Endothelial cell (in vitro differentiated cells): Measurements from ENCODE around the gene RNF38. TPM values are rescaled to one million over a fixed set of nuclear protein-coding genes. Genes with fewer than 3 reads are reported as not detected.
A peak's percentile ranks its signal among the peaks of the same experiment; 100 is the strongest.

Source experiments
- DNase-seq: peaks from one replicate; pipeline ENCODE4 v3.0.0; 2021; ENCODE audit warnings: low spot score
- H3K27ac Mint-ChIP-seq: one replicate; pipeline ENCODE4 v1.8.0; 2021; ENCODE audit warnings: mixed read lengths, inconsistent platforms; ENCODE audit not compliant: unreplicated experiment
- H3K27me3 Mint-ChIP-seq: one replicate; pipeline ENCODE4 v1.8.0; 2021; ENCODE audit warnings: mild to moderate bottlenecking, moderate library complexity, mixed read lengths, inconsistent platforms; ENCODE audit not compliant: unreplicated experiment
- H3K36me3 Mint-ChIP-seq: one replicate; pipeline ENCODE4 v1.8.0; 2021; ENCODE audit warnings: mild to moderate bottlenecking, low read depth, mixed read lengths, inconsistent platforms; ENCODE audit not compliant: unreplicated experiment
- H3K4me1 Mint-ChIP-seq: one replicate; pipeline ENCODE4 v1.8.0; 2021; ENCODE audit warnings: mild to moderate bottlenecking, mixed read lengths, inconsistent platforms; ENCODE audit not compliant: unreplicated experiment
- H3K4me3 Mint-ChIP-seq: one replicate; pipeline ENCODE4 v1.8.0; 2021; ENCODE audit warnings: mild to moderate bottlenecking, mixed read lengths, inconsistent platforms; ENCODE audit not compliant: unreplicated experiment
- H3K9me3 Mint-ChIP-seq: one replicate; pipeline ENCODE4 v1.8.0; 2021; ENCODE audit warnings: mixed read lengths, inconsistent platforms; ENCODE audit not compliant: unreplicated experiment
- total RNA-seq: library from RNA; stranded (reverse); fragmentation: NEBNext Ultra II Directional; extraction: Animal tissue kit (Norgen Biotek cat#: 25700); gene quantifications from one replicate; pipeline ENCODE4 v1.2.1, GENCODE V29; 2021; ENCODE audit not compliant: unreplicated experiment
- TF ChIP-seq, protein P1 (sequence below): fragments of 200-600 bp; sonication (generic); IDR thresholded peaks from one replicate; pipeline ENCODE4 v1.5.0; 2021; ENCODE audit warnings: antibody characterized with exemption; ENCODE audit not compliant: unreplicated experiment

RNF38 gene
- total RNA-seq, 1 donor from 2014 or later = 71.1 TPM

DNA sequence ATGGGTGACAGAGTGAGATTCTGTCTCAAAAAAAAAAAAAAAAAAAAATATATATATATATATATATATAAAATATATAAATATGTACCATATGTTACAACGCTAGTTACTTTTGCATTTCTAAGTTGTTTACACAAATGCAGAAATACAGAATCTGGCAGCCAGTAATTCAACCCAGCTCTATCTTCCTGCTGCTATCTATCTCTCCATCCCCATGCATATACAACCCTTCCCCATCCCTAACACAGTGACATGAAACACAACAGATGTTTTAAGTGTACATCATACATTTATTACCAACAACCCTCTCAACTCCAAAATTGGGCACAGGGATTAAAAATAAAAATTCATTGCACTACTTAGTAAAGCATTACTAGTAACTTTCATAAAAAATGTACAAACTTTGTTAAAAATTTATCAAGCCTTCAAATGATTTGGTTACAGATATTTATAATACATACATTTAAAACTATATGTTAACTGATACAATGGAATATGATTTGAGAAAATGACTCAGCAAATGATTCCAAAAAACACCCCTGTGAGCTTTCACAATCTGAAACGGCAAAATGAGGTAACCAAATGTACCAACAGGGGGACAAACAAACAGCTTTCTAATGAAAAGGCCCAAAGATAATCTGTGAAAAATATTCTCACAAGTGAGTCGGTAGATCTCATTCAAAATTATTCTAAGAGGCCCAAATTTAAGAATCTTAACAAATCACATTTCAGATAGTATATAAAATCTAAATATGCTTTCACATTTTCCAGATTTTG lies 63.8 kb downstream of the RNF38 start:
- Mint-ChIP-seq H3K27ac (no peak overlapping the region), H3K4me1 (no peaks in the 10 kb centered on the region), H3K27me3 (no peaks in the 10 kb centered on the region), H3K4me3 (no peak overlapping the region), H3K9me3 (no peaks in the 10 kb centered on the region), H3K36me3 (peaks cover 33% of the 10 kb centered on the region)
- no peak for DNase-seq
- TF ChIP-seq, protein P1, sequence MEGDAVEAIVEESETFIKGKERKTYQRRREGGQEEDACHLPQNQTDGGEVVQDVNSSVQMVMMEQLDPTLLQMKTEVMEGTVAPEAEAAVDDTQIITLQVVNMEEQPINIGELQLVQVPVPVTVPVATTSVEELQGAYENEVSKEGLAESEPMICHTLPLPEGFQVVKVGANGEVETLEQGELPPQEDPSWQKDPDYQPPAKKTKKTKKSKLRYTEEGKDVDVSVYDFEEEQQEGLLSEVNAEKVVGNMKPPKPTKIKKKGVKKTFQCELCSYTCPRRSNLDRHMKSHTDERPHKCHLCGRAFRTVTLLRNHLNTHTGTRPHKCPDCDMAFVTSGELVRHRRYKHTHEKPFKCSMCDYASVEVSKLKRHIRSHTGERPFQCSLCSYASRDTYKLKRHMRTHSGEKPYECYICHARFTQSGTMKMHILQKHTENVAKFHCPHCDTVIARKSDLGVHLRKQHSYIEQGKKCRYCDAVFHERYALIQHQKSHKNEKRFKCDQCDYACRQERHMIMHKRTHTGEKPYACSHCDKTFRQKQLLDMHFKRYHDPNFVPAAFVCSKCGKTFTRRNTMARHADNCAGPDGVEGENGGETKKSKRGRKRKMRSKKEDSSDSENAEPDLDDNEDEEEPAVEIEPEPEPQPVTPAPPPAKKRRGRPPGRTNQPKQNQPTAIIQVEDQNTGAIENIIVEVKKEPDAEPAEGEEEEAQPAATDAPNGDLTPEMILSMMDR = no peak

DNA sequence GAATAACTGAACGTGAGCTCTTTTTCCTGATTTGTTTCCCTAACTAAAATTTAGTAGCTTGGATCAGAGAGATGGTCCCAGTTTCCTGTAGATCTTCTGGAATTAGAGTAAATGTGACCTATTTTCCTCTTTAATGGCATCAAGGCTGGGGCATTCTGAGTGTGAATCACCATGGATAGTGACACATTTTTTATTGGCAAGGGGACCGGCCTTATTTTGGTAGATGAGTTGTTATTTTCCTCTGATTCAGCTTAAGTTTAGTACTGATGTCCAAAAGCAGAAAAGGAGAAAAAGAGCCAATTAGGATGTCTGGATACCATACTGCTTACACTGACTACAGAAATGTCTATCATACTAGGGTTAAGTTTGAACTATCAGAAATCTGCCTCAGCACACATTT lies 68.1 kb downstream of the RNF38 start:
- Mint-ChIP-seq H3K27me3 (no peaks in the 10 kb centered on the region), H3K4me3 (no peak overlapping the region), H3K4me1 (peaks cover 16% of the 10 kb centered on the region), H3K36me3 (peaks cover 4% of the 10 kb centered on the region), H3K27ac (no peak overlapping the region), H3K9me3 (no peaks in the 10 kb centered on the region)
- no peak for DNase-seq
- TF ChIP-seq, protein P1 = no peak

DNA sequence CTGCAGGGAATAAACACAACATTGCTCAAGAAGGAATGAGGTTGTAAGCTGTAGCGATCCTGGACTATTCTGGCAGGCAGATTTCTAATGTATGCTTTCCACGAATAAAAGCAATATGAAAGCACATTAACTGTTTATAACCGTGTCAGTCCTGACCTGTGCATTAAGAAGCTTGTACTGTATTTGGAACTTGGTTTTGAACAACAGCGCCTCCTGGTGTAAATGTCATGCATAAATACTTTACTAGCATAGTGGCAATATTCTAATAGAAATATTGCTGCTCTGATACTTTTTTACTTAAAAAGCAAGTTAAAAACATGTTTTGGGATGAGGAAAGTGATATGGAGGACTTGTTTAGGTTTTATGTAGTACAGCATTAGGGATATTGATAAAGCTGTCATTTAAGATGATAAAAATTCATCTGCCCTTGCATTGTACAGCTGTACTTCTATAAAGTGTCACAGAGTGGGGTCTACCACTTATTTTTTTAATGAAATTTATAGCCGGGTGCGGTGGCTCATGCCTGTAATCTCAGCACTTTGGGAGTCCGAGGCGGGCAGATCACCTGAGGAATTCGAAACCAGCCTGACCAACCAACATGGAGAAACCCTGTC lies 71.2 kb downstream of the RNF38 start:
- peak; percentile 60 for DNase-seq
- TF ChIP-seq, protein P1 = peak; percentile 96
- no peak overlapping the region for H3K4me3 Mint-ChIP-seq

DNA sequence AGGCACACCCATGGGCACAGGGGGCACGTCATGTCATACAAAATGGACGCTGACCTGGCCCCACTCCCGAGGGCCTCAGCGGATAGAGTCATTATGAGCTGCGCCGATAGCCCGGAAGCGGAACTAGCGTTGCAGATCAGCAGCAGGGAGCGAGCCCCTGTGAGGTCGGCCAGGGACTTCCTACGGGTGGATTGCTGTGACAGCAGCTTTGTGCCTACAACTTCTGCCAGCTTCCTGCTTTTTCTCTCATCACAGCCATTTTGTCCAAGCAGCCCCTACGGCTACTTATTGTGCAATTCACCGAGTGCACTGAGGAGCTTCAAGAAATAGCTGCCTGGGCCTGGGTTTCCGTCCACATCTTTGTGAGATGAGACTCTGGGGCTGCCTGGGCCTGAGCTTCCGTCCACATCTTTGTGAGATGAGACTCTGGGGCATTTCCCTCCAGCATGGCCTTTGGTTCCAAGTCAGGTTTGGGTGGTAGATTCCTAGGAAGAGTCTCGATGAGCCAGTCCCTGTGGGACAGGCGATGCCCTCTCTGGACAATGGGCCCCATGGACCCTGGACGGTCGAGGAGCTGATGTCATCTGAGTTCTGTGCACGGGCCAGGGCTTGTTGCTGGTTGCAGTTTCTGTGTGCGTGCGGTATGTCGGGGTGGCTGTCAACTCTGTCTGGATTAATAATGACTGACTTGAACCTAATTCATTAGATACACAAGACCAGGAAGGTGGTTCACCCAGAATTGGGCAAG lies 74.8 kb downstream of the RNF38 start:
- TF ChIP-seq, protein P1 = no peak
- H3K36me3 Mint-ChIP-seq = no peaks in the 10 kb centered on the region
- H3K27me3 Mint-ChIP-seq = peaks cover 8% of the 10 kb centered on the region
- H3K9me3 Mint-ChIP-seq = no peaks in the 10 kb centered on the region
- peaks cover 25% of the 10 kb centered on the region for H3K4me1 Mint-ChIP-seq
- H3K4me3 Mint-ChIP-seq = no peak overlapping the region
- H3K27ac Mint-ChIP-seq = peak overlapping the region; percentile 36
- no peak for DNase-seq

More for the DNA sequence above, 71.2 kb downstream of the RNF38 start:
- Mint-ChIP-seq H3K36me3 (no peaks in the 10 kb centered on the region), H3K27ac (peak overlapping the region; percentile 48), H3K9me3 (no peaks in the 10 kb centered on the region), H3K27me3 (peaks cover 8% of the 10 kb centered on the region), H3K4me1 (peaks cover 25% of the 10 kb centered on the region)

DNA sequence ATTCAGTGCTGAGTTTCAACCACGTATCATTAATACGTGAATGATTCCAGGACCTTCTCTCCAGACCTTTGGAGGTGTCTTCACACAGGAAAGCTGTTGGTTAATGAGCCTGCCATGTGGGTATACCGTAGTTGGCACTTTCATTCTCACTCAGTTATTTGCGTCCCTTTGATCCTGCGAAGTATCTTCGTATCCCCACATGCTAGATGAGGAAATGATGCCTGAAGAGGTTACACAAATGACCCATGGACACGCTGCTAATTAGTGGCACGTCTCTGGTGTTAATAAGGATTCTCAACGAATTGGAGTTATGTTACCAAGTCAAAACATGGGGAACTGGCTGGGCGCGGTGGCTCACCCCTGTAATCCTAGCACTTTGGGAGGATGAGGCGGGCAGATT lies 76.1 kb downstream of the RNF38 start:
- TF ChIP-seq, protein P1 = no peak
- Mint-ChIP-seq H3K27me3 (peaks cover 8% of the 10 kb centered on the region), H3K9me3 (no peaks in the 10 kb centered on the region)

More for the DNA sequence above, 76.1 kb downstream of the RNF38 start:
- H3K36me3 Mint-ChIP-seq = no peaks in the 10 kb centered on the region
- DNase-seq = no peak
- H3K4me3 Mint-ChIP-seq = no peak overlapping the region
- H3K27ac Mint-ChIP-seq = no peak overlapping the region
- H3K4me1 Mint-ChIP-seq = peaks cover 24% of the 10 kb centered on the region
